ENCODE results near the gene RAB19. TPM values are rescaled to one million over a fixed set of nuclear protein-coding genes. Genes with fewer than 3 reads are reported as not detected.
"Not testable (repeated sequence)": the region's sequence is repeated elsewhere in the genome, so short reads cannot be mapped to it uniquely, and the experiment has no call there.

The RAB19 gene
- polyA plus RNA-seq, 1 donor from 2014 or later: 0.90 TPM

DNA sequence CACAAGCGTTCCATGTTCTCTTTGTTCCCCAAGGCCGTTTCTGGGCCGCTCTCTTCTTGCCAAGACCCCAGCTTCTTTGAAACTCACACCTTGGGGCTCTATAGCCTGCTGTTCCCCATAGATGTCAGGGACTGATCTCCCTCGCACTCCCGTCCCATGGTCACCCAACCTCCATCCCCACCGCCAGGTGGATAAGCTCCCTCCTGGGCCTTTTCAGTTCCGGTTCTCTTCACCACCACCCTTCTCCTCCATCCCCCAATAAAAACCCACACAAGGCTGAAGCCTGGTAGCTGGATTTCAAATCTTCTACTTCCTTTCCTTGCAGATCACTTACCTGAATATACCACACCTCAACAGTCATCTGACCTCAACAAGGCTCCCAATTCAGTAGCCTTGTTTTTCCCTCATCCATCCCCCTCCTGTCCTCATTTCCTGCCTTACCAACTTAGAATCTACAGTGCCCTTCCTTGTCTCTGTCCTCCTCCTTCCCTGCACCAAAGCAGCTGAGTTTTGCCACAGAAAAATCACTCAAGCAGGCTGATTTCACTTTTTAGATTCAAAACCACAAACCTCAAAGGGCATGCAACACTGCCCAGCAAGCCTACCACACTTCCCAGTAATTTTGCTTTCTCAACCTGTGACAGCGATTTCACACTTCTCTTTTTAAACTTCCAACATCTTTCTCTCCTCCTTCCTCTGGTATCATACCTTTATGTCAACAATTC lies 13.2 kb upstream of the RAB19 start:
- Mint-ChIP-seq H3K4me1 (peaks cover 0 to 3% (median 1%) of the 10 kb centered on the region in 3 donors), H3K4me3 (no peak overlapping the region), H3K27ac (no peak overlapping the region), H3K9me3 (no peaks in the 10 kb centered on the region), H3K36me3 (no peaks in the 10 kb centered on the region), H3K27me3 (no peaks in the 10 kb centered on the region)

- Mint-ChIP-seq H3K27ac (no peak overlapping the region), H3K9me3 (no peaks in the 10 kb centered on the region), H3K4me1 (peaks cover 0 to 6% (median 1%) of the 10 kb centered on the region in 3 donors), H3K36me3 (no peaks in the 10 kb centered on the region), H3K4me3 (no peak overlapping the region), H3K27me3 (no peaks in the 10 kb centered on the region)
Measured at GRCh38 chr7:140391634-140392033, 12.2 kb upstream of the RAB19 start.

- Mint-ChIP-seq H3K36me3 (peaks cover 1% of the 10 kb centered on the region), H3K9me3 (no peaks in the 10 kb centered on the region), H3K27me3 (no peaks in the 10 kb centered on the region), H3K4me1 (peaks cover 5 to 12% (median 7%) of the 10 kb centered on the region in 3 donors), H3K4me3 (no peak overlapping the region), H3K27ac (no peak overlapping the region)
Measured at GRCh38 chr7:140393756-140394306, 10.0 kb upstream of the RAB19 start.

DNA sequence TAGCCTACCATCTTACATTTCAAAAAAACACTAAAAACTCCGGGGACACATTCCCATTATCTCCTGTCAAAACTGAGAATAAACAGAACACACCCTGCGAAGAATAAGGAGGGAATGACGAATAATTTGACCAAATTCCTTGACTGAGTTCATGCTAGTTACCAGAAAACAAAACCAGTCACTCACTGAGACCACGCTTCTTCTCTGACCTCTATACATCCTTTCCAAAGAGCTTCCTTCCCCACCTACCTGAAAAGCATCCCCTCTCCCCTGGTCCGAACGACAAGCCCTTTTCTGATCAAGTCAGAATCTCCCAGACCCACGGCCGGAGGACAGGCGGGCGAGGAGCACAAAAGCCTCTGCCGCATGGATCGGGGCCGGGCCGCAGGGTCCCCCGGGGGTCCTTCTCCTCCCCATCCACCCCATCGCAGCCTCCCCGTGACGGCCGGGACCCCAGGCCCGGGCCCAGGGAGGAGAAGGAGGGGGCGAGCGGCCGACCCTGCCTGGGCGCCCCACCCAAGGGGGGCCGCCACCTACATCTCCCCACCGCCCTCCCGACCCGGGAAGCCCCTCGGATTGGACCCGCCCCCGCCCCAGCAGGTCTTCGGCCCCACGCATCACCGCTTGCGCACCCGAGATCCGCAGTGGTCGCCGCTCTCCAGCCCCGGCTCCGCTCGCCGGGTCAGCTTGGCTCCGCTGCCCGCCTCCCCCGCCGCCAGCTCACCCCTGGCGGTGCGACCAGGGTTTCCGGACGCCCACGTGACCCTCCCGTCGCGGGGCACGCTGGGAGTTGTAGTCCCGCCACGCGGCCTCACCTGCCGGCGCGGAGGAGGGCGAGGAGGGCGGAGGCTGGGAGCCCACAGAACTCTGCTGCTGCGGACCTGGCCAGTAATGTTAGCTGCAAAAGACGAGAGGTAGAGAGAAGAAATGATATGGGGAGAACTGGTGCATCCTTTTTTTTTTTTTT lies 5.8 kb upstream of the RAB19 start, which contains the start of gene SLC37A3:
SLC37A3 (minus strand) TSS at position 747 of the 967 bp plus-strand sequence. CDS start 16,004 bp downstream, outside the sequence.
- H3K4me1 Mint-ChIP-seq: peaks cover 5 to 9% (median 5%) of the 10 kb centered on the region in 3 donors
- H3K9me3 Mint-ChIP-seq: no peaks in the 10 kb centered on the region

DNA sequence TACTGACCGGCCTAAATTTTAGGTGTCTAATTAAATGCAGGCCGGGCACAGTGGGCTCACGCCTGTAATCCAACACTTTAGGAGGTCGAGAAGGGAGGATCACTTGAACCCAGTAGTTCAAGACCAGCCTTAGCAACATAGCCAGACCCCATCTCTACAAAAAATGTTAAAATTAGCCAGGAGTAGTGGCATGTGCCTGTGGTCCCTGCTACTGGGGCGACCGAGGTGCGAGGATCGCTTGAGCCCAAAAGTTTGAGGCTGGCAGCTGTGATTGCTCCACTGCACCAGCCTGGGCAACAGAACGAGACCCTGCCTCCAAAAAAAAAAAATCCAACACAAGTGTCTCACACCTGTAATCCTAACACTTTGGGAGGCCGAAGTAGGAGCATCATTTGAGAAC lies 5.0 kb upstream of the RAB19 start:
- peak overlapping the region; percentile 14 to 84 (median 39) for H3K27ac Mint-ChIP-seq
- H3K4me3 Mint-ChIP-seq: peak overlapping the region; percentile 84 to 93 (median 90)
- H3K36me3 Mint-ChIP-seq: peaks cover 1% of the 10 kb centered on the region
- no peaks in the 10 kb centered on the region for H3K27me3 Mint-ChIP-seq
- H3K4me1 Mint-ChIP-seq: peaks cover 6 to 11% (median 8%) of the 10 kb centered on the region in 3 donors
- no peaks in the 10 kb centered on the region for H3K9me3 Mint-ChIP-seq

More for the DNA sequence above, 5.8 kb upstream of the RAB19 start, which contains the start of gene SLC37A3:
- Mint-ChIP-seq H3K4me3 (peak within 1 kb of the TSS; percentile 84 to 93 (median 90)), H3K27ac (peak within 1 kb of the TSS; percentile 53 to 84 (median 65)), H3K27me3 (no peaks in the 10 kb centered on the region), H3K36me3 (peaks cover 1% of the 10 kb centered on the region)

DNA sequence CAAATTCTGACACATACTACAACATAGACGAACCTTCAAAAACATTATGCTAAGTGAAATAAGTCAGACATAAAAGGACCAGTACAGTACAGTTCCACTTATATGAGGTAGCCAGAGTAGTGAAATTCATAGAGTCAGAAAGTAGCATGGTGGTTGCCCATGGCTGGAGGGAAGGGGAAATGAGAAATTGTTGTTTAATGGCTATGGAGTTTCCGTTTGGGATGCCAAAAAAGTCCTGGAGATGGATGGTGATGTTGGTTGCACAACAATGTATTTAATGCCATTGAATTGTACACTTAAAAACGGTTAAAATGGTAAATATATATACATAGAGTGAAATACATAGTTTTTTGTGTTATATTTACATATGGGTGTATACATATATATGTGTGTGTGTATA lies 3.5 kb upstream of the RAB19 start:
- Mint-ChIP-seq H3K9me3 (no peaks in the 10 kb centered on the region), H3K4me3 (peak overlapping the region in 1 of 4 donors; percentile 84), H3K4me1 (peaks cover 9 to 18% (median 15%) of the 10 kb centered on the region in 3 donors), H3K36me3 (peaks cover 1% of the 10 kb centered on the region), H3K27me3 (no peaks in the 10 kb centered on the region), H3K27ac (no peak overlapping the region)

GRCh38 chr7:140402178-140402835 lies 1.6 kb upstream of the RAB19 start:
- Mint-ChIP-seq H3K4me3 (peak overlapping the region in 1 of 4 donors; percentile 42), H3K4me1 (peaks cover 10 to 15% (median 15%) of the 10 kb centered on the region in 3 donors), H3K36me3 (peaks cover 1% of the 10 kb centered on the region), H3K9me3 (no peaks in the 10 kb centered on the region), H3K27me3 (no peaks in the 10 kb centered on the region), H3K27ac (peak overlapping the region in 1 of 3 donors; percentile 33)

DNA sequence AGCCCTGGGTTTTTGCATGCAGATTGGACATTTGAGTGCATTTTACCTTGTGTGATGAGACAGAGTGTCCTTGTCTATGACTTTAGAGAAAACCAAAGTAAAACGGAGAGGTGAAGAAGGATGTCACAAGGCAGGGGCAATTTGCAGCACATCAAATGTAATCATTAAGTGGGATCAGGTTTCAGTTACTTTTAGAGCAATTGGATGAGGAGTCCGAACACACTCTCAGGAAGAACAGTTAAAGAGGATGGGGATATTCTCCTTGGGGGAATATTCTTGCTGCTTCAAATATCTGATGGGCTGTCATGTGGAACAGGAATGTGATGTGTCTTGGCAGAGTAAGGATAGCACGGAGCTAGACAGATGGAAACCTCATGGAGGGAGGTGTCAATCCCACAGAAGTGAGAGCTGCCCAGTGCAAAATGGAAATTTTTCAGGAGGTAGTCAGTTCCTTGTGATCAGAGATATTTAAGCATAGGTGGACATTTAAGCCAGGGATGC lies 757 bp downstream of the RAB19 start:
- peak overlapping the region in 2 of 4 donors; percentile 84 to 87 for H3K4me3 Mint-ChIP-seq
- no peaks in the 10 kb centered on the region for H3K27me3 Mint-ChIP-seq
- H3K36me3 Mint-ChIP-seq: no peaks in the 10 kb centered on the region
- H3K4me1 Mint-ChIP-seq: peaks cover 7 to 10% (median 9%) of the 10 kb centered on the region in 3 donors
- H3K9me3 Mint-ChIP-seq: no peaks in the 10 kb centered on the region
- H3K27ac Mint-ChIP-seq: peak overlapping the region in 1 of 3 donors; percentile 68

DNA sequence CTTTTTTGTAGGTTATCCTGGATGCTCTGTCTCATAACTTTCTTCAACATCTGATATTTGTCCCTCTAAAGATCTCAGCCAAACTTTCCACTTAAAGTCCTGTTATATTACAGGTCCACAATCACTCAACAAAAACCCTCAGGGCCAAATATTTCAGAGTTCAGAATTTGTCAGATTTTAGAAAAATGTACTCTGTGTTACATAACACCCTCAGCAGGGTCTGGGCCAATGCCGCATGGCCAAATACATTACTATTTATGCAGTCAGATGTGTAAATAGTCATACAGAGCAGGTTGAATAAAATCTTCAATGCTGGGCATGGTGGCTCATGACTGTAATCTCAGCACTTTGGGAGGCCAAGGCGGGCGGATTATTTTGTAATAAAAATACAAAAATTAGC lies 11.5 kb downstream of the RAB19 start:
- Mint-ChIP-seq H3K27ac (no peak overlapping the region), H3K4me1 (peaks cover 0 to 3% (median 0%) of the 10 kb centered on the region in 3 donors), H3K36me3 (peaks cover 11% of the 10 kb centered on the region), H3K4me3 (no peak overlapping the region), H3K27me3 (peaks cover 5% of the 10 kb centered on the region), H3K9me3 (no peaks in the 10 kb centered on the region)

DNA sequence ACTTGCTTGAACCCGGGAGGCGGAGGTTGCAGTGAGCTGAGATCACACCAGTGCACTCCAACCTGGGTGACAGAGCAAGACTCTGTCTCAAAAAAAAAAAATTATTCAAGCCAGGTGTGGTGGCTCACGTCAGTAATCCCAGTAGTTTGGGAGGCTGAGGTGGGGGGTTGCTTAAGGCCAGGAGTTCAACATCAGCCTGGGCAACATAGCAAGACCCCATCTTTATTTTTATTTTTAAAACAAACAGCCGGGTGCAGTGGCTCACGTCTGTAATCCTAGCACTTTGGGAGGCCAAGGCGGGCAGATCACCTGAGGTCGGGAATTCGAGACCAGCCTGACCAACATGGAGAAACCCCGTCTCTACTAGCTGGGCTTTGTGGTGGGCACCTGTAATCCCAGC lies 12.0 kb downstream of the RAB19 start:
- H3K36me3 Mint-ChIP-seq: peaks cover 11% of the 10 kb centered on the region
- H3K4me1 Mint-ChIP-seq, H3K27me3 Mint-ChIP-seq, H3K4me3 Mint-ChIP-seq, H3K9me3 Mint-ChIP-seq, H3K27ac Mint-ChIP-seq: not testable (repeated sequence)

DNA sequence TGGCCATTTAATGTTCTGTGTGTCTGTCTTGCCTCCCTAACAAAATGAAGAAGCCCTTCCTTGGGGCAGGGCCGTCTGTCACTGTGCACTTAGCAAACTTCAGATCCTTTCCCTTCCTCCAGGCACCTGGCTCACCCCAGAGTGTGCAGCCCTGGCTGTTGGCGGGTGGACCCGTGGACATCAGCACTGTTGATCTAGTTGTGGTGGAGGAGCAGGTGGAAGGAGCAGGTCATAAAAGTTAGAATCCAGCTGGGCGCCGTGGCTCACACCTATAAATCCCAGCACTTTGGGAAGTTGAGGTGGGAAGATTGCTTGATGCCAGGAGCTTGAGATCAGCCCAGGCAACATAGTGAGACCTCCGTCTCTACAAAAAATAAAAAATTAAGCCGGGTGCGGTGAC lies 12.7 kb downstream of the RAB19 start:
- Mint-ChIP-seq H3K27ac (peak overlapping the region in 1 of 3 donors; percentile 27), H3K4me3 (no peak overlapping the region), H3K27me3 (peaks cover 5% of the 10 kb centered on the region), H3K4me1 (peaks cover 0 to 3% (median 0%) of the 10 kb centered on the region in 3 donors), H3K9me3 (no peaks in the 10 kb centered on the region), H3K36me3 (peaks cover 9% of the 10 kb centered on the region)

DNA sequence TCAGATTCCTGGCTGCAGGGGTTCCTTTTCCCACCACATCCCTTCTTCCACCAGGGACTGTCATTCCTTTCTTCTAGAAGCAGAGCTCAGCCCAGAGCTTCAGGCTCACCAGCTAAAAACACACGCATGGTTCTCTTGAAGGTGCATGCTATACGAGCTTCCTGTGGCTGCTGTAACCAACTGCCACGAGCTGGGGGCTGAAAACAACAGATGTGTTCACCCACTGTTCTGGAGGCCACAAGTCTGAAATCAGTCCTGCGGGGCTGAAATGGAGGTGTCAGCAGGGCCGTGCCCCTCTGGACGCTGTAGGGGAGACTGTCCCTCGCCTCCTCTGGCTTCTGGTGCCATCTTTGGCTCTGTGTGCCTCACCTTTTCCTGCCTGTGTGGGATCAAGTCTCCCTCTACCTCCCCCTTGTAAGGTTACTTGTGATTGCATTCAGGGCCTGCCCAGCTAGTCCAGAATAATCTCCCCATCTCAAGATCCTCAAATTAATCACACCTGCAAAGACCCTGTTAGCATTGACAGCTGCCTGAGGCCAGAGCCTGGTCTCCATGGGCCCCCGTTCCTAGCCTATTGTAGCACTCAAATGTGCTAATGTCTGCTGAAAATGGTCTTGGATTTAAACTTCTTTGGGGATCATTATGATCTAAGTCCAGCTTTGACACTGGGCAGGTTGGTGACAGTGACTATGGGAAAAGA lies 13.7 kb downstream of the RAB19 start:
- Mint-ChIP-seq H3K36me3 (peaks cover 7% of the 10 kb centered on the region), H3K4me1 (peaks cover 0 to 1% (median 0%) of the 10 kb centered on the region in 3 donors), H3K27ac (no peak overlapping the region), H3K4me3 (no peak overlapping the region), H3K27me3 (peaks cover 5% of the 10 kb centered on the region), H3K9me3 (no peaks in the 10 kb centered on the region)

- not testable (repeated sequence) for H3K27ac Mint-ChIP-seq, H3K9me3 Mint-ChIP-seq, H3K4me1 Mint-ChIP-seq, H3K27me3 Mint-ChIP-seq, H3K36me3 Mint-ChIP-seq, H3K4me3 Mint-ChIP-seq
Measured at GRCh38 chr7:140418156-140418472, 14.3 kb downstream of the RAB19 start.

DNA sequence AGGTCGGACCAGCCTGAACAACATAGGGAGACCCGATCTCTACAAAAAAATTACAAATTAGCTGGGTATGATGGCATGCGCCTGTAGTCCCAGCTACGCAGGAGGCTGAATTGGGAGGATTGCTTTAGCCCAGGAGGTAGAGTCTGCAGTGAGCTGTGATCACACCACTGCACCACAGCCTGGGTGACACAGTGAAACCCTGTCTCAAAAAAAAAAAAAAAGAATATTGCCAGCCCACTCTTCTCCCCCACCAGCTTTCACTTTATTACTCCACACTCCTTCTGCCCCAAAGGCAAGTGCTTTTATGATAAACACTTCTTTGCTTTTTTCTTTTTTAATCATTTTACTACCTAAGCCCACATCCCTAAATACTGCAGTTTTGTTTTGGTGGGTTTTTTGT lies 14.8 kb downstream of the RAB19 start:
- H3K4me3 Mint-ChIP-seq: no peak overlapping the region
- no peaks in the 10 kb centered on the region for H3K9me3 Mint-ChIP-seq
- H3K27ac Mint-ChIP-seq: no peak overlapping the region
- H3K4me1 Mint-ChIP-seq: peaks cover 0 to 1% (median 0%) of the 10 kb centered on the region in 3 donors
- H3K27me3 Mint-ChIP-seq: peaks cover 5% of the 10 kb centered on the region
- H3K36me3 Mint-ChIP-seq: peaks cover 4% of the 10 kb centered on the region

Data from IgD-negative memory B cell (primary cell).